ENCODE data around the gene DACH1.

Gene DACH1

DNA sequence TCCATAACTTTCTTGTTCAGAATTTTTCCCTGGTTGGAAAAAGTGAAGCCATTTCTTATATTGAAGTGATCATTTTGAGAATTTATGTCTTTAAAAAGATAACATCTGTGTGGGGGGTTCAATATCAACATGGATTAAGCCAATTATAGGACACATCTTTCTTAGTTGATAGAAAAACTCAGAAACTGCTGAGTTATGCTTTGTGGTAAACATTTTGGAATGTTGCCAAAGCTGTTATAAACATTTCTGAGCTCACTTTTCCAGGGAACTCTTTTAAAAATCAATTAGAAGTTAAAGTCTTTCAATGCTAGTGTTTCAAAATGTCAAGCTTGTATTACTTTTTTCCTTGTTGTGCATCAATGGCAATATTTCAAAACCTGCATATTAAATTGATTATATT is 248.8 kb downstream of the DACH1 start:
- DNase-seq: no peak
- Histone ChIP-seq H3K9me3 (no peaks in the 10 kb centered on the region), H3K4me3 (ENCODE audit: low read depth, low read length) (no peak overlapping the region), H3K4me1 (peaks cover 28% of the 10 kb centered on the region), H3K36me3 (no peaks in the 10 kb centered on the region), H3K27me3 (no peaks in the 10 kb centered on the region)
- TF ChIP-seq, protein P1, sequence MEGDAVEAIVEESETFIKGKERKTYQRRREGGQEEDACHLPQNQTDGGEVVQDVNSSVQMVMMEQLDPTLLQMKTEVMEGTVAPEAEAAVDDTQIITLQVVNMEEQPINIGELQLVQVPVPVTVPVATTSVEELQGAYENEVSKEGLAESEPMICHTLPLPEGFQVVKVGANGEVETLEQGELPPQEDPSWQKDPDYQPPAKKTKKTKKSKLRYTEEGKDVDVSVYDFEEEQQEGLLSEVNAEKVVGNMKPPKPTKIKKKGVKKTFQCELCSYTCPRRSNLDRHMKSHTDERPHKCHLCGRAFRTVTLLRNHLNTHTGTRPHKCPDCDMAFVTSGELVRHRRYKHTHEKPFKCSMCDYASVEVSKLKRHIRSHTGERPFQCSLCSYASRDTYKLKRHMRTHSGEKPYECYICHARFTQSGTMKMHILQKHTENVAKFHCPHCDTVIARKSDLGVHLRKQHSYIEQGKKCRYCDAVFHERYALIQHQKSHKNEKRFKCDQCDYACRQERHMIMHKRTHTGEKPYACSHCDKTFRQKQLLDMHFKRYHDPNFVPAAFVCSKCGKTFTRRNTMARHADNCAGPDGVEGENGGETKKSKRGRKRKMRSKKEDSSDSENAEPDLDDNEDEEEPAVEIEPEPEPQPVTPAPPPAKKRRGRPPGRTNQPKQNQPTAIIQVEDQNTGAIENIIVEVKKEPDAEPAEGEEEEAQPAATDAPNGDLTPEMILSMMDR (IDR thresholded peaks at IDR 0.05; ENCODE audit: low read depth, low read length): no peak

GRCh38 chr13:71617265-71617664 is 249.7 kb downstream of the DACH1 start:
- peaks cover 28% of the 10 kb centered on the region for H3K4me1 ChIP-seq
- DNase-seq: no peak
- TF ChIP-seq, protein P1 (IDR thresholded peaks at IDR 0.05; ENCODE audit: low read depth, low read length): no peak
- H3K36me3 ChIP-seq: no peaks in the 10 kb centered on the region
- no peaks in the 10 kb centered on the region for H3K27me3 ChIP-seq
- H3K9me3 ChIP-seq: no peaks in the 10 kb centered on the region
- H3K4me3 ChIP-seq (ENCODE audit: low read depth, low read length): no peak overlapping the region

GRCh38 chr13:71613066-71613745 is 253.8 kb downstream of the DACH1 start:
- no peak overlapping the region for H3K4me3 ChIP-seq (ENCODE audit: low read depth, low read length)
- no peaks in the 10 kb centered on the region for H3K27me3 ChIP-seq
- no peaks in the 10 kb centered on the region for H3K36me3 ChIP-seq
- peaks cover 16% of the 10 kb centered on the region for H3K4me1 ChIP-seq
- TF ChIP-seq, protein P1 (IDR thresholded peaks at IDR 0.05; ENCODE audit: low read depth, low read length): no peak
- H3K9me3 ChIP-seq: no peaks in the 10 kb centered on the region
- no peak for DNase-seq

- no peaks in the 10 kb centered on the region for H3K27me3 ChIP-seq
- H3K4me1 ChIP-seq: peaks cover 17% of the 10 kb centered on the region
- no peaks in the 10 kb centered on the region for H3K9me3 ChIP-seq
- no peak for DNase-seq
- TF ChIP-seq, protein P1 (IDR thresholded peaks at IDR 0.05; ENCODE audit: low read depth, low read length): no peak
- no peak overlapping the region for H3K4me3 ChIP-seq (ENCODE audit: low read depth, low read length)
- H3K36me3 ChIP-seq: no peaks in the 10 kb centered on the region
These were observed 255.7 kb downstream of the DACH1 start for GRCh38 chr13:71611292-71611691.

DNA sequence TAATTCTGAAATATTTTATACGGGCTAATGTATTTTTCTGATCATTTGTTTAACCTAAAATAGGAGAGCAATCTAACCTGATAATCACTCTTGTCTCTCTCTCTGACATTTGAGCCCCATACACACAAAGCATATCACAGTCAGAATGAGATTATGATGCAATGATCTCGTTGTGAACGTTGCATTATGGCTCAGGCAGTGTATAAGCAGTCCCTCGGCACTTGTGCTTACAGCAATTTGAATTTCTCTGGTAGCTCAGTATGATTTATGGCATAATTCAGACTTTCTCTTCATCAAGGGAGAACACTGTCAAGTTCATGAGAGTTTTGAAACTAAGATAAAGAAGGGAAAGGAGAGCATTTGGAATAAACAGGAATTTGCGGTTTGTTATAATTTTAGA is 256.1 kb downstream of the DACH1 start:
- H3K4me1 ChIP-seq: peaks cover 17% of the 10 kb centered on the region
- no peaks in the 10 kb centered on the region for H3K9me3 ChIP-seq
- no peak overlapping the region for H3K4me3 ChIP-seq (ENCODE audit: low read depth, low read length)
- TF ChIP-seq, protein P1 (IDR thresholded peaks at IDR 0.05; ENCODE audit: low read depth, low read length): no peak
- DNase-seq: no peak
- H3K36me3 ChIP-seq: no peaks in the 10 kb centered on the region
- H3K27me3 ChIP-seq: no peaks in the 10 kb centered on the region

DNA sequence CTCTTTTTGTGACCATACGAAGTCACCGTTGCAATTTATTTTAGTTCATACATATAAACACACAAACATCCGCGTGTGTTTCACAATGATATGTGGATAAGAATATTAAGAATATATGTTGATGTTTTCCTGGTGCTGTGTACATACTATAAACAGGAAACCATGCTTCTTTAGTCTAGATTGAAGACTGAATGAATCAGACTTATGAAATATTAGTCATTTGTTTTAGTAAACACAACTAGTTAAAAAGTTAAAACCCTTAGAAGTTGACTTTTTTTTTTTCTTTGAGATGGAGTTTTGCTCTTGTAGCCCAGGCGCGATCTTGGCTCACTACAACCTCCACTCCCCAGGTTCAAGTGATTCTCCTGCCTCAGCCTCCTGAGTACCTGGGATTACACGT is 257.7 kb downstream of the DACH1 start:
- DNase-seq: no peak
- Histone ChIP-seq H3K9me3 (no peaks in the 10 kb centered on the region), H3K36me3 (no peaks in the 10 kb centered on the region), H3K4me3 (ENCODE audit: low read depth, low read length) (no peak overlapping the region), H3K4me1 (peaks cover 17% of the 10 kb centered on the region), H3K27me3 (no peaks in the 10 kb centered on the region)
- TF ChIP-seq, protein P1 (IDR thresholded peaks at IDR 0.05; ENCODE audit: low read depth, low read length): no peak
